Fibroblast of skin of right quadriceps (primary cell): Measurements from ENCODE around the gene VASH1.

Experiments used
- DNase-seq: peaks from one replicate; pipeline ENCODE4 v3.0.0-alpha.2; 2013

The VASH1 gene

DNA sequence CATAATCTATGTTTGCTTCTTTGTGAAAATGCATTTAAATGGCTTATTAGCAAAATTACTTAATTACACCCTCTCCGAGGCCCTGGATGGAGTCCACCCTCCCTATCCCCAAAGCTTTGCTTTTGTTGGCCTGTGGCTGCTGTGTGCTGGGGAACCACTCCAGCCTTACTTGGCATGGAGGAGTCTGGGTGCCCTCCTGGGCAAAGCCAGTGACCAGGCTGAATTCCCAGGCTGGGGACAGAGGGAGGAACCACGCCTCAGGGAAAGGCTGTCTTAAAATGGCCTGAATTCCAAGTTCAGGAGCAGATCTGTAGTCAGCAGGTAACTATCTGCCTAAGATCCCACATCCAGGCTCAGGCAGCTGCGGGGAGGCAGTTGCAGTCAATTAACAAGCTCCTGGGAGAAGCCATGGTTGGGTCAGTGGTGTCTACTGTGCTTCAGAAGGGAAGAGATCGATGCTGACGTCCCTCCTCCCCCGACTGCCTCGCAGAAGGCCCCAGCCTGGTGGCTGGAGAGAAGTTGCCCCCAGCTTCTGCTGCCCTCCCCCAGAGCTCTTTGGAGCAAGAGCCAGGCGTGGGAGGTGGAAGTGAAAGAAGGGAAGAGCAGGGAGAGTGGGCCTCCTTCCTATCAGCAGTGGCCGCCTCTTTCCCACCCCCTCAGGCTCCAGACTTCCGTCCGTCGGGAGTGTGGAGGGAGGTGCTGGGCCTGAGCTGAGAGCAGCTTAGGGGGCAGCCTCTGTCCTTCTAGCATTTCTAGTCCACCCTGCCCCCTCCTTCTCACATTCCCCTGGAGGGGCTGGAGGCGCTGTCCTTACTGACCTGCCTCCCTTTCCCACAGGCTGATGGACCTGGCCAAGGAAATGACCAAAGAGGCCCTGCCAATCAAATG lies 11.3 kb downstream of the VASH1 start:
- DNase-seq = peak; percentile 53

GRCh38 chr14:76773188-76773885 lies 12.1 kb downstream of the VASH1 start:
- peak; percentile 83 for DNase-seq

GRCh38 chr14:76773956-76774820 lies 12.9 kb downstream of the VASH1 start:
- no peak for DNase-seq

DNA sequence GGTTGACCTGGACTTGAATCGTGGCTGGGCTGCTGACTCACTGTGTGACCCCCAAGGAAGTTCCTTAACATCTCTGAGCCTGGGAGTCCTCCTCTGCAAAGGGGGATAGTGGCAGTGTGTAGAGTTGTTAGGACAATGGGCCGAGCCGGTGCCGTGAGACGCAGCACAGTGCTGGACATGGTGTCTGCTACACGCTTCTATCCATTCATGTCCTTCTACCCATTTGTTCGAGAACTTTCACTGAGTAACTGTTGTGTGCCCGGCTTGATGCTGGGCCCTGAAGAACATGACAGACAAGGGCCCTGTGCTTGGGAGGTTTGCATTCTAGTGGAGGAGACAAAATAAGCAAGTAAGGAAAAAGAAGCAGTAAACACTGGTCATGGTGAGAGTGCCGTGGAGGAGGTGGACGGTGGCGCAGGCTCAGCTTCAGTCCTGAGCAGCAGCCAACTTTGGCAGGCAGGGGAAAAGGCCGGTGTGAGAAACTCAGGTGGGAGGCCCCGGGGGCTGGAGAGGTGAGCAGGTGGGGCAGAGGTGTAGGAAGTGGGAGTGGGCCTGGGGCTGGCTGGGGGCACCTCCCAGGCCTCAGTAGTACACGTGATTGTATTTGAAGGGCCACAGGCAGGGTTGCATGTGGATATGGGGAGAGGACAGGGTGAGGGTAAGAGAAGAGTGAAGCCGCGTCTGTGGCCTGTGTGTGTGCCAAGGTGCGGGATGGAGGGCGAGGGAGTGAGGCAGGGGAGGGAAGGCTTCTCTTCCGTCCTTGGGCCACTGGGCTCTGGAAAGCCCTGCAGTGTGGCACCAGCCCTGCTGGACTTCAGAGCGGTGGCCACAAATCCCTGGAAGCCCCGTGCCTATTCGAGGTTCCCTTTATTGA lies 13.8 kb downstream of the VASH1 start:
- DNase-seq = no peak

DNA sequence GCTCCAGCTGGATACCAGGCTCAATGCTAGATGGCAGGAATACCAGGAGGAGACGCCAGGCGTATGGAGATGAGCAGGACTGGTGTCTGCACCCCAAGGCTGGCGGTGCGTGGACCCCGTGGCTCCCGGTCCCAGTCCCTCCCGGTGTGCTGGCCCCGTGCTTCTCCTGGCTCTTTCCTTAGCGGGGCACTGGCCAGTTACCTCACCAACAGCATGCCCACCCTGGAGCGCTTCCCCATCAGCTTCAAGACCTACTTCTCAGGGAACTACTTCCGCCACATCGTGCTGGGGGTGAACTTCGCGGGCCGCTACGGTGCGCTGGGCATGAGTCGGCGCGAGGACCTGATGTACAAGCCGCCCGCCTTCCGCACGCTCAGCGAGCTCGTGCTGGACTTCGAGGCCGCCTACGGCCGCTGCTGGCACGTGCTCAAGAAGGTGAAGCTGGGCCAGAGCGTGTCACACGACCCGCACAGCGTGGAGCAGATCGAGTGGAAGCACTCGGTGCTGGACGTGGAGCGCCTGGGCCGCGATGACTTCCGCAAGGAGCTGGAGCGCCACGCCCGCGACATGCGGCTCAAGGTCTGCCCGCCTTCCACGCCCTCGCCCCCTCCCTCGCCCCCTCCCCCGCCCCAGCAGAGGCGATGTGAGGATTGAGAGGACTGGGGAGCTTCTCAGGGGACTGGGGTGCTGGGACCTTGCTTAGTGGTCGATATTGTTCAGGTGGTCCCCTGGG lies 14.6 kb downstream of the VASH1 start:
- DNase-seq = no peak

GRCh38 chr14:76776428-76777251 lies 15.4 kb downstream of the VASH1 start:
- DNase-seq = no peak

- DNase-seq = no peak
These were observed 16.5 kb downstream of the VASH1 start for GRCh38 chr14:76777721-76778120.

DNA sequence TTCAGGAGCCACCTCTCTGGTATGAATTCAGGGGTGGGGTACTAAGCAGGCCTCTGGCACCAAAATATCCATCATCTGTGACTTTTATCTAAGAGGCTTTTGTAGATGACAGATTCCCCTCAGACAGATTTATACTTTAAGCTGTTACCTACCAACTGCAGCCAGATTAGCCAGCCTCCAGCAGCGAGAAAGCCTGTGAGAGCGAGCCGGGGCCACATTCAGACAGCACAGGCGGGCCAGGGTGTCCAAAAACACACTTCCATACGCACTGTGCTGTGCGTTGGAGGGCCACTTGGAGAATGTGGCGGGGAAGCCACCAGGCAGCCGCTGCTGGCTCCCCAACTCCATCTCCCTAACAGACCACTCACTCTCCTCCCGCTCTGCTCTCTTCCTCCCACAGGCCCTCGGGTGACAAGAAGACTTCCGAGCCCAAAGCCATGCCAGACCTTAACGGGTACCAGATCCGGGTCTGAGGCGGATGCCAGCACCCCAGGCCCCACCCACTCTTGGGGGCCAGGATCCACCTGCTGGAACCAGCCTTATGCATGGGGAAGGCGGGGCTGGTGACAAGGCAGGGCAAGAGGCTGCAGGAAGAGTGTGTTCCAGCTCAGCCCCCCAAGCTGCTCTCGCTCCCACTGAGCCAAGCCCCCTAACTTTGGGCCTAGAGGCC lies 17.4 kb downstream of the VASH1 start:
- no peak for DNase-seq

DNA sequence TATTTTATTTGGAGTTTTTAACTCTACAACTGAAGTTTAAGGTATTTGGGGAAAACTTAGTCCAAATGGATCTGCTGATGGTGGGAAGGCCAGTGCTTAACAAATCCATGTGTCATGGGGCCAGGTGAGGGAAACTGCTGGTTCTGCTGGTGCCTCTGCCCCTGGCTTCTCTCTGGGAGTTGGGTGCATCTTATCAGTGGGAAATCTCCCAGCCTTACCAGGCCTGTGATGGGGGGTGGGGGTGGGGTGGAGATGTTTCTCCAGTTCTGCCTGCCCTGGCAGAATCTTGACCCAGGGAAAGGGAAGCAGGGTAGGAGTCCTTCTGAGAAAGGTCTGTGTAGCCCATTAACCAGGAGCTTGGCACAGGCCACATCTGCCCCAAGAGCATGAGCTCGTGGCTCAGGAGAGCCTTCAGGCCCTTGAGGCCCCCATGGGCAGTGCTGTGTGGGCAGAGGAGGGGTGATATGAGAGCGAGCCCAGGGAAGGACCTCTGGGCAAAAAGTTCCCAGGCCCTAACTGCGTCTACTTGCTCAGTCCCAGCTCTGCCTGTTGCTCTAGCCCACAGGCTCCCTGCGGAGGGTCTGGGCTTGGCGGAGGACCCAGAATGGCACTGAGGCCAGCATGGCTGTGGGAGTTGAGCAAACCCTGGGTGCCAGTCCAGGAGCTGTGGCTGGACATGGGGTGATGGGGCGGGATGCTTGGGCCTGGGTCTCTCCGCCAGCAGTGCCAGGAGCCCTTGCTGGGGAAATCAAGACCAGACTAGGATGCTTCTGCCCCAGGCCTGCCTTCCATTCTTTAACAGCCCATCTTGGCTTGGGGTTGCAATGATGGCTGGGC lies 18.2 kb downstream of the VASH1 start:
- DNase-seq = no peak

DNA sequence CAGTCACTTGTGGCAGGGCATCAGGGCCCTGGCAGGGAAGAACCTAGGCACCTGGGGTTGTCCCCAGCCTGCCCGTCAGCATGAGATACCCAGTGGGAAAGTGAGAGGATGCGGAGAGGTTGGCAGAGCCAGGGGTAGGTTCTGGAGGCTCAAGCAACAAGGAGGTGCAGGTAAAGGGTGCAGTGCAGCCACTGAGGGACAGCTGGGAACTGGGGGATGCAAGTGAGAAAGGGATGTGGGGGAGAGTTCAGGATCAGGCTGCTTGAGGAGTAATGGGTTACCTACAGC lies 18.7 kb downstream of the VASH1 start:
- DNase-seq = no peak

DNA sequence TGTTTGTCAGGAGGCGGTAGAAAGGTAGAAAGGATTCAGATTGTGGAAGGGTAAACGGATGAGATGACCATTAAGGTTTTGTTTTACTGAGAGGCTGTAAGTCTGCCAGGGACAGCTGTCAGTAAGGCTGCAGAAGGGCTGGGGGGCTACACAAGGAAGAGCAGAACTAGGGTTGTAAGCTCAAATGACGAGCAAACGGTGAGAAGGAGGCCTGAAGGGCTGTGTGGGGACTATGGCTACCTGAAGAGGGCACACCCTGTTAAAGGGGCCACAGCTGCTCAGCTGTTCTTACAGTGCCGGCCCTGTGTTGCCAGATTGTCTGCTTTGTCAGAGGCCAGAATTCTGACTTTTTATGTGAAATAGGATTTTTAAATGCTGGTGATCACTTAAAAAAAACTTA lies 19.1 kb downstream of the VASH1 start:
- DNase-seq = no peak

GRCh38 chr14:76780875-76781647 lies 19.8 kb downstream of the VASH1 start:
- no peak for DNase-seq

DNA sequence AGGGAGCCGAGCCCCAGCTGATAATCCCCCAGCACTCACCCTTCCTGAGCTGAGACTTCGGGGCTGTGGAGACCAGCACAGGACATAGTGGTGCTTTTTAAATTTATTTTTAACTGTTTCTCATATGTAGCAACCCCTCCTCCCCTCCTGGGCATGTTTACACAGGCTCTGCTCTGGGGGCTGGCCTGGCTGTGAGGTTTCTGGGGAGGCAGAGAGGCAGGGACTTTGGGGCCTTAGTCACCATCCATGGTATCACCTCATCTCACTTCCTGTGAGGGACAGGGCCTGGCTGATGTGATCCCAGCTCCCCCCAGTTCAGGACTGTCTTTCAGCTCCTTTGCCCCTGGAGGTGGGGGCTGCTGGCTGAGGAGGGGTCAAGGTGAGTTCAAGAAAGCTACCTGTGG lies 20.4 kb downstream of the VASH1 start:
- DNase-seq = no peak

DNA sequence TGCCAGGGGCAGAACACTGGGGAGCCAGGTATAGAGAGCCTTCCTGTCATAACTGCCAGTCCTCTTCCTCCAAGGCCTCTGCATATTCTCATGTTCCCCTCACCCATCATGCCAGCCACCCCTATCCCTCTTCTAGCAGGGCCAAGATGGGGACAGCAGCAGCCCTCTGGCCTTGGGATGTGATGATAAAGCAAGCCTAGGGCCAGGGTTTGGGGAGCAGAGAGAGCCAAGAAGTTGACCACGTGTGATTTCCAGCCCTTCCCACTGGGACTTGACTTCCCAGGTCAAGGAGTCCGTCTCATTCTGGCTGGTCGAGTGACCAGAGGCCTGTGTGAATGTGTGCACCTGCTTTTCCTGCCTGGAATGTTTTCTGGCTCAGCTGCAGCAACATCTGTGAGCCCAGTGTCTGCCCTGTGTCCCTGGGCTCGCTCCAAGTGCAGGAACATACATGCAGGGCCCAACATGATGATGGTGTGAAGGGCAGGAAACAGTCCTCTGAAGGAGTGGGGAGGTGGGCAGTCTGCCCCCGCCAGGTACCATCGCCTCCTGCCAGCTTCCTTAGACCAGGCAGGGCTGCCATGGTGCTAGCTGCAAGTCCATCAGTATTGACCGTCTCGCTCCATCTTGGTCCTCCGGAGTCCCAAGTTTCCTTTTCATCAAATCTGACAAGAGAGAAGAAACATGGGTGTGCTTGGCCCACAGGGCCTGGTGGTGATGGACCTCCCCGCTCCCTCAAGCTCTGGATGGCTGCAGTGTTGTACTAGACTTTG lies 21.0 kb downstream of the VASH1 start:
- no peak for DNase-seq

DNA sequence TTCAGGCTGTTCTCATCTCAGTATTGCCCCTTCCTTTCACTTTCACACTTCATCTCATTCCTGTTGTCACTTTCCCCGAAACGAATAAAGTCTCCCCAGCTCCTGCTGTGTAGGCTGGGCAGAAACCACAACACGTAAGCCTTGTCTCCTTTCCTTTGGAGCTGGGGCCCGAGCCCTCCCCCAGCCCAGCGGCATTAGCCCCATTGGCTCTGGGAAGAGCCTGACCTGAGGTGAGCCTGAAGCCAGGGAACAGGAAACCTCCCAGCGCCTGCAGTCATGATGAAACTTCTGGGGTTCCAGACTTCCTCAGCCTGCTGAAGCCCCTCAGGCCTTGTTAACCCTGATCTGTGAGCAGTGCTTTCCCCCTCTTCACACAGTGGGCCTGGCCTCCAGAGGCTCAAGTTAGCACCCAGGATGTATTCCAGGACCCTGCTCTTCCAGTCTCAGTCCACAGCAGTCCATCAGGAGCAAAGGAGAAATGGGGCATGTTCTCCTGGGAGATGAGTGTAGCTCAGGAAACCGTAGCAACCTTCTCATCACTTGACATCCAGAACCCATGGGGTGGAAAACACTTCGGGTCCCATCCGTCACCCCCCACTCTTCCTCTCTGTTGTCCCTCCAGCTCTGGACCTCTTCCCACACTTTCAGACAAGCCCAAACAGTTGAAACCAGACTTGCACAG lies 21.8 kb downstream of the VASH1 start:
- DNase-seq = no peak

GRCh38 chr14:76784266-76784874 lies 23.1 kb downstream of the VASH1 start:
- DNase-seq = no peak

DNA sequence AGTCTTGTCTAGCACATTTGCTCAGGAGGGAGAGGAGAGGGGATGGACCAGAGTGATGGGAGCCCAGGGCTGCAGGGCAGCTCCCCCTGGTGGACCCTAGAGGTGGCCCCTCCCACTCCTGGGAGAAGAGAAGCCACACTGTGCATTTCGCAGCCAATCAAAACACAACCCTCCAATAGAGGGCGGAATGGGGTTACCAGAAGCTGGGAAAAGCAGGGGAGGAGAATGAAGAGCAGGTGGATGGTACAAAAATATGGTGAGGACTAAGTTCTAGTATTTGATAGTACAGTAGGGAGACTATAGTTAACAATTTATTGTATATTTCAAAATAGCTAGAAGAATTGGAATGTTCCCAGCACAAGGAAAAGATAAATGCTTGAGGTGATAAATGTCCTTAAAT lies 23.6 kb downstream of the VASH1 start:
- peak; percentile 77 for DNase-seq
